ENCODE results near the gene PFKFB4.

Gene PFKFB4

GRCh38 chr3:48581621-48582481, 25.2 kb upstream of the PFKFB4 start:
- DNase-seq = no peak

DNA sequence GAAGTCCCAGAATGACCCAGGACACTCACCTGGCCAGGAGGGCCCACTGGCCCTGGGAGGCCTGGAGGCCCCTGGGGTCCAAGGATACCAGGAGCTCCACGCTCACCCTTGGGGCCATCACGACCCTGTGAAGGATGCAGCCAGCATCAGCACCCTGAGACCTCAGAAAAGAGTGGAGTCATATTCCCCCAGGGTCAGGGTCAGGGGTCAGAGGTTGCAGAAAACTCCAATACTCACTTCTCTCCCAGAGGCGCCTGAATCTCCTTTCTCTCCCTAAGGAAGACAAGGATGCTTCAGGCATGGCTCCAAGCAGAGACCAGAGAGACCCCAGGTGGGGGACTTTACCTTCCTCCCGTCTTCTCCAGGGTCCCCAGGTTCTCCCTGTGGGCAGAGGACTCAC, 20.0 kb upstream of the PFKFB4 start:
- no peak for DNase-seq

- DNase-seq = no peak
Observed at GRCh38 chr3:48575366-48575765, 18.8 kb upstream of the PFKFB4 start.

GRCh38 chr3:48573973-48574585, 17.5 kb upstream of the PFKFB4 start:
- no peak for DNase-seq

DNA sequence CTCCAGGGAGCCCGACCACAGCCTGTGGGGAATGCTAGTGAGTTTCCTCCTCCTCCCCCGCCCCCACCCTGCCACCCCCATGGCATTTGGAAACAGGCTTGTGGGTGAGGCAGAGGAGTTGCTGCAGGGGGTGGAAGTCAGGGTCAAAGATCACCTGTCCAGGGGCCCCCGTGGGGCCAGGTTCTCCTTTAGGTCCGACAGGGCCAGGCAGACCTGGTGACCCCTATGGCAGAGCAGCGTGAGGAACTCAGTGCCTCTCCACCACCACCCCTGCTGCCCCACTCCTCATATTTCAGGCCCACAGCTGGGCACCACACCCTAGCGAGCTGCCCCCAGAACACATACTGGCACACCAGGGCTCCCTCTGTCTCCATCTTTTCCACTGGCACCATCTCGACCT, 15.9 kb upstream of the PFKFB4 start:
- no peak for DNase-seq

DNA sequence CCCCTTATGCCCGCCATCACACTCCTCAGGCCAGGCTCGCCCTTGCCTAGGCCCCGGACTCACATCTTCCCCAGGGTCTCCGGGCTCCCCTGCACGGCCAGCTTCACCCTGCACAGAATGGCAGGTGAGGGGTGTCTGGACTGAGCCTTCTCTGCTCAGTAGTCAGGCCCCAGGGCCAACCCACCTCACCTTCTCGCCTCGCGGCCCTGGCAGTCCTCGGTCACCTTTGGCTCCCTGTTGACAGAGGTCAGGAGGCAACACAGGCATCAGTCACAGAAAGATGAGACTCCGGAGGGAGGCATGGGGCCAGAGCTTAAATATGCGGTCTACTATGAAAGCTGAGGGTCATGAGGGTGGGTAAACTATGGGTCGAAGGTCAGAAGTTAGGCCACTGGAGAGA, 15.3 kb upstream of the PFKFB4 start:
- no peak for DNase-seq

DNA sequence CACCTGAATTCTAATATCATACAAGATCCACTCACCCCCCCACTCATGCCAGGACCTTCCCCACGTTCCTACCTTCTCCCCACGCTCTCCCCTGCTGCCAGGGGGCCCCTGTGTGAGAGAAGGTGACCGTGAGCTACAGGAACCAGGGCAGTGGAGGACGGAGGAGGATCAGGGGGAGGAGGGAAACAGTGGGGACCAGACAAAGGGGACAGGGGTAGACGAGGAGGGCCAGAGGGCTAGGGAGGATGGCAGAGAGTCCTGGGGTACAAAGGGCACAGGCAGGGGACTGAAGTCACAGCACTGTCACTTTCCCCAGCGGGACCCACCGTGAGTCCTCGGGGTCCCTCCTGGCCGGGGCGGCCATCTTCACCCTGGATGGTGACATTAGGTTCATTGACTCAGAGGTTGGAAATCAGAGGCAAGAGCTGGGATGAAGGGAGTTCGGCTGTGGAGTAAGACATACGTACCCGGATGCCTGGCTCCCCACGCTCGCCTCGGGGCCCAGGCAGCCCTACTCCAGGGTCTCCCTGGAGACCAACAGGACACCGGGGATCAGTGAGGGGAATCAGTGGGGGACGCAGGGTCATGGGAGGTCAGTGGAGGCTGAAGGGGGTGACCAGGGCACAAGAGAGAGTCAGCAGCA, 13.3 kb upstream of the PFKFB4 start:
- no peak for DNase-seq

DNA sequence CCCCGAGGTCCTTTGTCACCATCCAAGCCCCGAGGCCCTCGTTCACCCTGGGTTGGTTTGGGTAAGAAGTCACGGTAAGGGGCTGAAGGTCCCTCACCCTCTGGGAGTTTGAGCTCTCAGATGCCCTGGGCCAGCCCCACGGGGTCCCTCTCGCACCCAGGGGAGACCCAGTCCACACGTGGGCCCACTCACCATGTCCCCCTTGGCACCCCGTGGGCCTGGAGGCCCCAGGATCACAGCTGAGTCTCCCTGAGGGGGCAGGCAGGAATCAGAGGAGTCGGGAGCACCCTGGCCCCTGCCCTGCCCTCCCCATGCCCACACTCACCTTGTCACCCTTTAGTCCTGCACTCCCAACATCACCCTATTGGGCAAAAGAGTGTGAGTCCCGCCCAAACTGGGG, 12.8 kb upstream of the PFKFB4 start:
- DNase-seq = no peak

- DNase-seq = no peak
Observed at GRCh38 chr3:48568476-48568875, 11.9 kb upstream of the PFKFB4 start.

GRCh38 chr3:48567500-48567899, 10.9 kb upstream of the PFKFB4 start:
- DNase-seq = no peak

- no peak for DNase-seq
Observed at GRCh38 chr3:48567090-48567489, 10.5 kb upstream of the PFKFB4 start.

DNA sequence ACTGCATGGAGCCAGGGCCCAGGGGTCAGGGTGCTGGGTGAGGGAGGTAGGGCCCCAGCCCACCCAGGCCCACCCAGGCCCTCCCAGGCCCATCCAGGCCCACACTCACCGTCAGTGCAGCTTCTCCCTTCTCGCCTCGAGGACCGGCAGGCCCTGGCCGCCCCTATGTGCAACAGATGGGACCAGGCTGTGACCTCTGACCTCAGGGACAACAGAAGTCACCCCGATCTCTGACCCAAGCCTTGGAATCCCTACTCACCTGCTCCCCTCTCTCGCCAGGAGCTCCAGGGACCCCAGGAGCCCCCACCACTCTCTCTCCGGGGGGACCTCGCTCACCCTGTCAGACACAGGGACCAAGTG, 9.8 kb upstream of the PFKFB4 start:
- no peak for DNase-seq

- DNase-seq = no peak
Observed at GRCh38 chr3:48565591-48566400, 9.2 kb upstream of the PFKFB4 start.

- no peak for DNase-seq
Observed at GRCh38 chr3:48565186-48565585, 8.6 kb upstream of the PFKFB4 start.

- no peak for DNase-seq
Observed at GRCh38 chr3:48564667-48565066, 8.1 kb upstream of the PFKFB4 start.

DNA sequence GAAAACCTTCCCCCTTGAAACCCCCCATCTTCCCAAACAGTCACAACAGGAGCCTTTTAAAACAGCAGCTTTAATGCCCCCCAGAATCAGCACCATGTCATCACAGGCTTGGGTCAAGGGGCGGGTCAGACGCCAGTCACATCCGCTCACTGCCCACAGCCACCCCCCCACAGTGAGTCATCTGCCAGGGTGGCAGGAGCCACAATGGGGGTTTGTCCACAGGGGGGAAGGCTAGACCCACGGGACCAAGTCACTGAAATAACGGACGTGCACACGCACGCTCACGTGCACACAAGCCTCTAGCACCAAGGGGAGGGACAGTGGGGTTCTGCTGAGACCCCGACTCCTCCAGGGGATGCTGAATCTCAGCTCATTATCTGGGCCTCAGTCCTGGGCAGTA, 7.4 kb upstream of the PFKFB4 start:
- DNase-seq = no peak

DNA sequence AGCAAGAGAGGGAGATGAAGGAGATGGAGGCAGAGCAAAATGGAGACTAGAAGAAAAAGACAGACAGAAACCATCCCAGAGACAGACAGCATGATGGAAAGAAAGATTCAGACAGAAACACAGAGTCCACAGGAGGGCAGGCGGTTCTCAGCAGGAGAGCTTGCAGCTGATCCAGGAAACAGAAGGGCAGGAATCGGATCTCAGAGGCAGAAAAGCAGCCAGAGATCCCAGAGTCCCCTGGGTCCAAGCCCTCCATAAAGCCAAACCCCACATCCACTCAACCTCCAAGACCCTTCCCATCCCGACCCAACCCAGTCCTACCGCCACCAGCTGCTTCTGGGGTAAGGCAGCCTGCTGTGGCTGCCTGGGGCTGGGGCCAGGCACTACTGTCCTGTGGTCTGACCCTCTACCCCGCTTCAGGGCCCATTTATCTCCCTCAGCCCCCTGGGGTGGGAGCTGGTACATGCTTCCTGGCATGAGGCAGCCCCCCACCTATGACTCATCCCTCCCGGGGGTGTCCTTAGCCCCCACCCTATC, 6.8 kb upstream of the PFKFB4 start, which contains the start of gene UCN2:
Gene UCN2 (minus strand): TSS at position 400 of the 537 bp plus-strand sequence. CDS start 657 bp downstream, outside the sequence.
- DNase-seq = no peak

DNA sequence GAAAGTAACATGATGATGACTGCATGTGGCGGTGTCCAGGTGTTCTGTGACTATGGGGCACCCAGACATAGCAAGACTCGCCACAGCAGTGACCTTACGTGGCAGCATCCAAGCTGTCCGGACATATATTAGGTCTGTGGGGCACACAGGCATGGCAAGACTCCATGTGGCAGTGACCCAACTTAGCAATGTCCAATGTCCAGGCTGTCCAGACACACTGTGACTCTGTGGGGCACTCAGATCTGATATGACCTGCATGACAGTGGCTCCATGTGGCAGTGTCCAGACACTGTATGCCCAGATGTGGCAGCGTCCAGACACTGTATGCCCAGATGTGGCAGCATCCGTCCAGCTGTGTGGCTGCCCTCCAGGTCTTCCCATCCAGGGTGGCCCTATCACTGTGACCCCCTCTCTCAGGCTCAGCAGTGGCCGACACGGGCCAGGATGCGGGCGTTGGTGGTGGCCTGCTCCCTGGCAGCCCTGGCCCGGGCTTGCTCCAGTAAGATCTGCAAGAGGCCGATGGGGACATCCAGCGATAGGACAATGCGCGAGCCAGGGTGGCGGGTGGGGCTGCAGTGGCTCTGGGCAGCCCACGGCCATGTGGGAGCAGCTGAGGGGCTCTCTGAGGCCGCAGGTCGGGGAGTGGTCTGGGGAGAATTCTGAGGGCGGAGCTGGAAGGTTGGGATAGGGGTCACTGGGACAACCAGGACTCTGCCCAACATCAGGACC, 5.9 kb upstream of the PFKFB4 start:
- no peak for DNase-seq

DNA sequence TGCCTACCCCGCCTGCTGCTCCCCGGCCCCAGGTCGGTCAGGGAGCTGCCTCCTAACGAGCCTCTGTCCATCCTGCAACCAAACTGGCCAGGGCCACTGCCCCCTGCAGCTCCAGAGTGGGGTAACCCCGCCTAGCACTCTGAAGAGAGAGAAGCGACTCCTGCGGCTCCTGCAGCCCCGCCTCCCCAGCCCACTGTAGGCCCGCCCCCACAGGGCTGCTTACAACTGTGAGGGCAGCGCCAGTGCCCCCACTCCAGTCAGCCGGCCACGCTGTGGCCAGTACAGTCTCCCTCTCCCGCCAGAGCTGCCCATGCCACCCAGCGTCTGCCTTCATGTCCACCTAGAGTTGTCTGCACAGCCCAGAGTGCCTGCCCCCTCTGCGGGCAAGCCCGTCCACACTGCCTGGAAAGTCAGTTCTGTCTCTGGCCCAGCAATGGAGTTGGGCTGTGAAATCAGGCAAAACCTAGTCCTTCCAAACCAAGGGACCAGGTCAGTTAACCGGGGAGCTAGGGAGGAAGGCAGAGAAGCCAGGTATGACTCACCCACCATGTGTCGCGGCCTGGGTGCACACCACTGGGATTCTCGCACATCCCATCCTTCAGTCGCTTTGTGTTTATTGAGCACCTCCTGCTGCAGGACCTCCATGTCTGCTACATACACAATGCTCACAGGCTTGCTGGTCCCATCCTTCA, 4.6 kb upstream of the PFKFB4 start:
- DNase-seq = no peak

DNA sequence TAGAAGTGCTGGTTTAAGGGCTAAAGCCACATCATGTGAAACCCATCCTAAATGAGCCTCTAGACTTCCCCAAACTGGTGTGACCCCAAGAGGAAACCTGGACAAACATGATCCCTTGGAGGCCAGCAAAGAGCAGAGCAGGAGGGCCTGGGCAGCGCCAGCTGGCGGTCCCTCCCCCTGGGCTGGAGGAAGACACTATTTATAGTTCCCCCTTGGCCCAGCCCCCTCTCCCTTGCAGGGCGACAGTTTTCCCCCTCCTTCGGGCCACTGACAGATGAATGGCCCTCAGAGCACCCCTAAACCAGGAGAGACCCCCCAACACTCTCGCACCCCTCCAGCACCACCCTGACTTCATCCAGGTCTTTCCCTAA, 4.0 kb upstream of the PFKFB4 start:
- no peak for DNase-seq

DNA sequence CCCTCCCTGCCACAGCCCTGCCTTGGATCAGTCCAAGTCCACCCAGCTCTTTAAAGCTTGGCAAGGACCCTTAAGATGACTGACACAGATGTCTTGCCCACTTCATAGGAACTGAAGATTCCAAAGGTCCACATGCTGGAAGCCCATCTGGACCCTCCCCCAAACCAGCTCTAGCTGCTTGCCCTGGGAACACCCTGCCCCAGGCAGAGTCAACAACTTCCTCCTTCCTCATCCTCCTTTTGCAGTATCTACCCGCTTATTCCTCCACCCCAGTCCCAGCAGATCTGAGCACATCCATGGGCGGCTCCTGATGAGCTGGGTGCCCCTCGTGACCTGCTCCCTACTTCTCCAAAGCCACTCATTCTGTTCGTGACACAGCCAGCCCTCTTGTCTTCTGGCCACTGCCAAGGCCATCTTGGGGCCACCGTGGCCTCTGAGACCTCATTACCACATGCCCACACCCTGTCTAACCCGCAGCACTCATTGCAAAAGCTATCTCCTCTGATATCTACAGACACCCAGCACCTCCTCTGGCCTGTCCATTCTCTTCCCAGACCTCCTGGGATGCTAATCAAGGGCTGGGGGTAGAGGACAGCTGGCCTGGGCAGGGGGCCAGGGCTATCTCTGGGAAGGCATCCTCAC, 2.0 kb upstream of the PFKFB4 start:
- DNase-seq = no peak

Data from activated CD4-positive, alpha-beta T cell treated with anti-CD3 and anti-CD28 coated beads, Interleukin-2, amount 50 U/mL, for 4 hours (primary cell).